ENCODE data around the gene MCF2L.

DNA sequence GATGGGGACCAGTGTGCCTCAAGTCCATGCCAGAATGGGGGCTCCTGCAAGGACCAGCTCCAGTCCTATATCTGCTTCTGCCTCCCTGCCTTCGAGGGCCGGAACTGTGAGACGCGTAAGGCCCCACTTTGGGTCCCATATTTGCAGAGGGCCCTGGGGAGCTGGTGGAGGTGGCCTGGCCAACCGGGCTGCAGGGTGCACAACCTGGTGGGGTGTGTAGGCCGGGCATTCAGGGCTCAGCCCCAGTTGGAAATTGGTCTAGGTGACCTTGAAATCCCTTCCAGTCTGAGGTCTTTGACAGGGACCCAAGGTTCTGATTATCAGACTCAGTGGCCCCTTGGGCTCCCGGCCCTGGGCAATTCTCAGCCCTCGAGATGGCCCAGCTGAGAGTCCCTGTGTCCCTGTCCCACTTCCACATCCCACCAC, 144.8 kb downstream of the MCF2L start:
- TF ChIP-seq, protein P1, sequence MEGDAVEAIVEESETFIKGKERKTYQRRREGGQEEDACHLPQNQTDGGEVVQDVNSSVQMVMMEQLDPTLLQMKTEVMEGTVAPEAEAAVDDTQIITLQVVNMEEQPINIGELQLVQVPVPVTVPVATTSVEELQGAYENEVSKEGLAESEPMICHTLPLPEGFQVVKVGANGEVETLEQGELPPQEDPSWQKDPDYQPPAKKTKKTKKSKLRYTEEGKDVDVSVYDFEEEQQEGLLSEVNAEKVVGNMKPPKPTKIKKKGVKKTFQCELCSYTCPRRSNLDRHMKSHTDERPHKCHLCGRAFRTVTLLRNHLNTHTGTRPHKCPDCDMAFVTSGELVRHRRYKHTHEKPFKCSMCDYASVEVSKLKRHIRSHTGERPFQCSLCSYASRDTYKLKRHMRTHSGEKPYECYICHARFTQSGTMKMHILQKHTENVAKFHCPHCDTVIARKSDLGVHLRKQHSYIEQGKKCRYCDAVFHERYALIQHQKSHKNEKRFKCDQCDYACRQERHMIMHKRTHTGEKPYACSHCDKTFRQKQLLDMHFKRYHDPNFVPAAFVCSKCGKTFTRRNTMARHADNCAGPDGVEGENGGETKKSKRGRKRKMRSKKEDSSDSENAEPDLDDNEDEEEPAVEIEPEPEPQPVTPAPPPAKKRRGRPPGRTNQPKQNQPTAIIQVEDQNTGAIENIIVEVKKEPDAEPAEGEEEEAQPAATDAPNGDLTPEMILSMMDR (conservative IDR thresholded peaks at IDR 0.05; ENCODE audit: low read depth, low read length), result no peak
- no peak for TF ChIP-seq EZH2phosphoT487 (IDR thresholded peaks at IDR 0.05; ENCODE audit: borderline replicate concordance, low read length)
